ENCODE results near the gene AIPL1. TPM values are rescaled to one million over a fixed set of nuclear protein-coding genes. Genes with fewer than 3 reads are reported as not detected.

Gene AIPL1
- total and polyA plus RNA-seq, 2 donors (not counting 1 experiment from before 2014, with no cell fraction given): not detected

DNA sequence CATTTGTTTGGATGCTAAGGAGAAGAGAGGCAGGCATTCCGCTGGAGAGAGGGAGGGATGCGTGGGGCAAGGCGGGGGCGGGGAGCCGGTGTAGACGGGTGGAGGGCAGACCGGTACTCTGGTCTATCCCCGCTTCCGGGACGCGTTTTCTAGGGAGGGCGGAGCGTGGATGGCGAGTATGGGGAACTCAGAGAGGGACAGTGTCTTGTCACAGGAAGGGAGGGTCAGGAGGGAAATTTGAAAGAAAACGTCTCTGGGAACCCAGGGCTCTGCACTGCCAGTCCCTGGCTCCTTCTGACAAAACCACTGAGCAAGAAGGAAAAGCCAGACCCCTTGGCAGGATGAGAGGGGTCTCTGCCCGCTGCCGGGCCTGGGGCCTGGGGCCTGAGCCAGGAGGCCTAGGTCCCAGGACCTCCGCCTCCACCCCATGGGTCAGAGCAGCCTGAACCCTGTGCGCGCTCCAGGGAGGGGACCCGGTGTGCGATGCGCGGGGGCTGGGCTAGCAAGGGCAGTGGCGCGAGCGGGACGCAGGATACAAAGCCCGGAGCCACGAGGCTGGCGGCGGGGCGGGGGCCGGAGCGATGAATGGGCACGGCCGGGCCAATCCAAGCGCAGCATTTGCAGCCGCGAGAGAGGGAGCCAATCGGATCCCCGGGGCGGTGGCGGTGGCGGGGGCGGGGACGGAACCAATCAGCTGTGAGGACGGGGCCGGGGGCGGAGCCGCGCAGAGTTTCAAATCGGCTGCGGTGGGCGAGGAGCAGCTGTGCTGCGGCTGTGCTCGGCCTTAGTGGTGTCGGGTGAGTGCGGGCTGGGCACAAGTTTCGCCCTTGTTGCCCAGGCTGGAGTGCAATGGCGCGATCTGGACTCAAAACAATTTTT, 9.0 kb upstream of the AIPL1 start, which contains the start of gene PIMREG:
Gene PIMREG, plus strand, starts transcription at position 764 of the 879 bp plus-strand sequence. CDS start 656 bp downstream, outside the sequence.
- peak within 1 kb of the TSS; percentile 74 for H3K9ac ChIP-seq (ENCODE audit: low read length)
- WGBS (ENCODE audit: insufficient coverage): under 1% methylated on average over 62 of the region's 62 CpGs
- H3K27ac ChIP-seq (ENCODE audit: low read length in 2 of 2): peak within 1 kb of the TSS in 1 of 2 donors; percentile 58
- H3K36me3 ChIP-seq (replicated peaks in 1 of 2; ENCODE audit: control extremely low read depth in 1 of 2, control insufficient read depth in 1 of 2, extremely low read depth in 1 of 2, insufficient read depth in 2 of 2, low read length in 1 of 2): no peaks in the 10 kb centered on the region
- H2AFZ ChIP-seq (ENCODE audit: insufficient read depth, low read depth, low read length, poor library complexity, severe bottlenecking): peak within 1 kb of the TSS; percentile 98
- POLR2A ChIA-PET: interaction anchor here (0.7 to 1.3 kb wide), 5 partner anchors 9 to 880 kb away, joined by 3 to 7 read pairs (median 4); no protein-coding TSS in a partner anchor
- Mint-ChIP-seq H3K4me1 (peaks cover 12% of the 10 kb centered on the region), H3K27me3 (peaks cover 20% of the 10 kb centered on the region), H3K27ac (peak within 1 kb of the TSS; percentile 80), H3K9me3 (ENCODE audit: insufficient read depth) (no peaks in the 10 kb centered on the region), H3K4me3 (peak within 1 kb of the TSS; percentile 84)
- no peaks in the 10 kb centered on the region for H4K20me1 ChIP-seq (ENCODE audit: control insufficient read depth, insufficient read depth, low read length, poor library complexity, severe bottlenecking)
- H3K4me3 ChIP-seq (ENCODE audit: control extremely low read depth in 1 of 5, extremely low read depth in 1 of 5, insufficient read depth in 1 of 5, low read depth in 2 of 5, low read length in 4 of 5): peak within 1 kb of the TSS; percentile 55 to 74 (median 69)
- CTCF ChIA-PET: interaction anchor here (2.8 kb wide), 1 partner anchor 8 kb away, joined by 13 read pairs; no protein-coding TSS in a partner anchor
- no peaks in the 10 kb centered on the region for H3K9me3 ChIP-seq (ENCODE audit: control extremely low read depth in 1 of 3, control insufficient read depth in 2 of 3, insufficient read depth in 1 of 3, low read length in 2 of 3)
- DNase-seq (peak; percentile 97), ATAC-seq (ENCODE audit: low read depth) (peak; percentile 96)
- peak within 1 kb of the TSS; percentile 99 for H3K4me2 ChIP-seq (replicated peaks; ENCODE audit: low read depth, low read length, poor library complexity, severe bottlenecking)
- TF ChIP-seq, protein P1, sequence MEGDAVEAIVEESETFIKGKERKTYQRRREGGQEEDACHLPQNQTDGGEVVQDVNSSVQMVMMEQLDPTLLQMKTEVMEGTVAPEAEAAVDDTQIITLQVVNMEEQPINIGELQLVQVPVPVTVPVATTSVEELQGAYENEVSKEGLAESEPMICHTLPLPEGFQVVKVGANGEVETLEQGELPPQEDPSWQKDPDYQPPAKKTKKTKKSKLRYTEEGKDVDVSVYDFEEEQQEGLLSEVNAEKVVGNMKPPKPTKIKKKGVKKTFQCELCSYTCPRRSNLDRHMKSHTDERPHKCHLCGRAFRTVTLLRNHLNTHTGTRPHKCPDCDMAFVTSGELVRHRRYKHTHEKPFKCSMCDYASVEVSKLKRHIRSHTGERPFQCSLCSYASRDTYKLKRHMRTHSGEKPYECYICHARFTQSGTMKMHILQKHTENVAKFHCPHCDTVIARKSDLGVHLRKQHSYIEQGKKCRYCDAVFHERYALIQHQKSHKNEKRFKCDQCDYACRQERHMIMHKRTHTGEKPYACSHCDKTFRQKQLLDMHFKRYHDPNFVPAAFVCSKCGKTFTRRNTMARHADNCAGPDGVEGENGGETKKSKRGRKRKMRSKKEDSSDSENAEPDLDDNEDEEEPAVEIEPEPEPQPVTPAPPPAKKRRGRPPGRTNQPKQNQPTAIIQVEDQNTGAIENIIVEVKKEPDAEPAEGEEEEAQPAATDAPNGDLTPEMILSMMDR (IDR thresholded peaks at IDR 0.05): no peak
- no peak for TF ChIP-seq EZH2 (IDR thresholded peaks at IDR 0.05; ENCODE audit: borderline replicate concordance, insufficient read depth, low read depth, low read length, poor library complexity, severe bottlenecking)
- H3K27me3 ChIP-seq (replicated peaks in 1 of 4; ENCODE audit: control extremely low read depth in 1 of 4, control insufficient read depth in 3 of 4, insufficient read depth in 4 of 4, low read length in 3 of 4): peaks cover 0 to 10% (median 4%) of the 10 kb centered on the region in 4 experiments
- H3K79me2 ChIP-seq (ENCODE audit: control insufficient read depth, insufficient read depth, low read length): no peaks in the 10 kb centered on the region
- H3K4me1 ChIP-seq (ENCODE audit: control insufficient read depth in 2 of 2, insufficient read depth in 2 of 2, low read length in 2 of 2): peaks cover 5 to 14% of the 10 kb centered on the region in 2 donors
- intact Hi-C loops (cut with micrococcal nuclease): loop anchor here (1.0 kb wide), 2 partner anchors 196 to 860 kb away; partner anchors contain the start of genes KIAA0753 and NLRP1
